ENCODE results near the gene SND1.
"Not testable (repeated sequence)": the region's sequence is repeated elsewhere in the genome, so short reads cannot be mapped to it uniquely, and the experiment has no call there.

Gene SND1

GRCh38 chr7:127653396-127653795, 1.4 kb downstream of the SND1 start:
- no peak for DNase-seq

GRCh38 chr7:127654404-127655394, 2.7 kb downstream of the SND1 start:
- DNase-seq: no peak

DNA sequence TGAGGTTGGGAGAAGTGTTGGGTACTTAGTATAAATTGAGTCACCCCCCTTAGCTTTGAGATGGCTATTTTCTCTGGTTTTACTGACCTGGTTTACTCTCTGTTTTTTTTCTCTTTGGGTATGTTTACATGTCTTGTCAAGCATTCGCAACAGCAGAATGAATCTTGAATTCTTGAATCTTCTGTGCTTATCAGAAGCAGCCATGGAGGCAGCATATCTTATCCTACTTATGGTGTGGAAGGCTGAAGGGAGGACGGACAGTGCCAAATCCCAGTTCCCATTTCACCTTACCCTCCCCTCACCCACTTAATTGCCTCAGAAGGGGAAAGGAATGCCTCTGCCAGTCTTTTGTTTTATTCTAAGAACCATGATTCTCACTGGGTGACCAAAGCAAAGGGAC, 3.7 kb downstream of the SND1 start:
- no peak for DNase-seq

- DNase-seq: no peak
Observed at GRCh38 chr7:127657500-127657899, 5.5 kb downstream of the SND1 start.

GRCh38 chr7:127658970-127659630, 7.1 kb downstream of the SND1 start:
- DNase-seq: no peak

DNA sequence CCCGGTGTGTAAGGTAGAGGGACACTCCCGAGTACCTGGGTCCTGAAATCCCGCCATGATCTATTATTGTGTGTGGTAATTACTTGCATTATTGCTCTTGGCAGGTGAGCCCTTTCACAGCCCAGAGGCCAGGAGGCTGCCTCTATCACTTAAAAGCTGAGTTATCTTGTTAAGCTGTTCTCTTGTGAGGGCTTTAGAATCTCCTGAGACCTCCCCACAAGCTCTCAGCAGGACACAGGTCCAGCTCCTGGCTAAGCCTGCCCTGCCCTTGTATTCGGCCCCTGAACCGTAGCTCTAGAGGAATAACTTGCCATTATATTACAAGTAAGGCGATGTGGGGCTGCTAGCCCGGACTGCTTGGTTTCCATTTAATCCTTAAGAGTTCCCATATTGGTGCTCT, 13.9 kb downstream of the SND1 start:
- DNase-seq: no peak

DNA sequence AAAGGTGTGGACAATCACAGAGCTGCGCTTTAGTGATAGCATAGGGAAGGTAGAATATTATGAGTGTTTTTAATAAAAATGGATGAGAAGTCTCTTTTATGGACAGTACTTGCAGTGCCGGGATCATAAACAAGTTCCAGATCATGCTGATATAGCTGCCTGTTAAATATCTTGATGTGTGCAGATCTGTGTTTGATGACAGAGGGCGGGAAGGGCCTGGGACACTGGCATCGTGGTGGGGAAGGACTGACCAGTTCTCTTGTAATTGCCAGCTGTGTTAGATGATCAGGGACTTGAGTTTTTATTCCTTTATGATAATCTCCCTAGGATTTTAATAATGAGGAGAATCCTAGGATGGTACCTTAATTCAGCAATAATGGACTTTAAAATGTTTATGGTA, 14.6 kb downstream of the SND1 start:
- no peak for DNase-seq

DNA sequence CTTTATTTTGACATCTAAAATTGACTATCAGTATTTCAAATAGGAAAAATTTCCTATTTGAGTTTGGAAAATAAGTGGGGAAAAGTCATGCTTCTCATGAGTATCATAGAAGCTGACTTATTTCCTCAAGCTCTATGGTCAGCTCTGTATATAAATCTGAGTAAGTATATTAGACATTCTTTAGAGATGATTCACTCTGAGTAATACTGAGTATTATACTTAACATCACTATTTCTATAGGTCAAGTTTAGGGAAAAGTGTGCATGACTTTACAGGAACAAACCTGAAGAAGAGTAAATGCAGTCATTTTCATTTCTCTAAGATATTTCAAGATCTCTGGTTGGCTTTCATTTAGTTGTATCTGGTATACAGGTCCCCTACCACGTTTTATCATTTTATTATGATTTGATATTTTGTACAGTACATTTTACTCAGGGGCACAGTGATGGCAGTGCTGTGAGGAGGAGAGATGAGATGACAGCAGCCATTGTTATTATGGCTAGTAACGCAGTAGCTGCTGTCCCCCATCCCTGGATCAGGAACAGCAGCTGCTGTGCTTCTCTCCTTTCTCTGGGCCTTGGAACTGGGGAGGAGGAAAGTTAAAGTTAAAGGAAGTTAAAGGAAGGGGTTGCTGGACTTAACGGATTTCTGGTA, 15.2 kb downstream of the SND1 start:
- no peak for DNase-seq

DNA sequence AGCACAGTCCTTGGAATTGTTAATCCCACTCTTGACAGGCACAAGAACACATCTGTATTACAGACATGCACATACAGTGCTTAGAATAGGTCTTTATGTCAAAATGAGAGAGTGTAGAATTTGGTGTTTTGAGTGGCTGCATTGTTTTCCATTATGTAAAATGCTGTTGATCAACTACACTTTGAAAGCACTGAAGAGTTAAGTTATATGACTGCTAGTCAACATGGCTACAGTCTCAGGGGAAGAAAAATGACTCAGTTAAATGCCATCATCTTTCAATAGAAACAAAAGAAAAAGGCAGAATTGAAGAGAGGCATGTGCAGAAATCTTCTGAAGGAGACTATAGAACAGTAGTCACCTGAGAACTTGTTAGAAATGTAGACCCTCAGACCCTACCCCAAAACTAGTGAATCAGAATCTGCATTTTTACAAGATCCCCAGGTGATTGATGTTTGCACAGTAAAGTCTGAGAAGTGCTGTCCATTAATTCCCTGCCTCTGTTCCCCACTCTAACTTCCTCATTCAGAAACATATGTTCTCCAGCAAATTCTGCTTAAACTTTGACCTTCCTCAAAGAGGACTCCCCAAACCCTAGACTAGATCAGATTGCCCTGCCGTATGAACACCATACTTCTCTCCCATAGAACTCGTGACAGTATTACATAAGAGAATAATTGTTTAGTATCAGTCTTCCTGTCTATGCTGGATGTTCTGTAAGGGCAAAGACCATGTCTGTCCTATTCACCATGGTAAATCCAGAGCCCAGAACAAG, 16.0 kb downstream of the SND1 start:
- DNase-seq: no peak

- DNase-seq: no peak
Observed at GRCh38 chr7:127671341-127671740, 19.3 kb downstream of the SND1 start.

DNA sequence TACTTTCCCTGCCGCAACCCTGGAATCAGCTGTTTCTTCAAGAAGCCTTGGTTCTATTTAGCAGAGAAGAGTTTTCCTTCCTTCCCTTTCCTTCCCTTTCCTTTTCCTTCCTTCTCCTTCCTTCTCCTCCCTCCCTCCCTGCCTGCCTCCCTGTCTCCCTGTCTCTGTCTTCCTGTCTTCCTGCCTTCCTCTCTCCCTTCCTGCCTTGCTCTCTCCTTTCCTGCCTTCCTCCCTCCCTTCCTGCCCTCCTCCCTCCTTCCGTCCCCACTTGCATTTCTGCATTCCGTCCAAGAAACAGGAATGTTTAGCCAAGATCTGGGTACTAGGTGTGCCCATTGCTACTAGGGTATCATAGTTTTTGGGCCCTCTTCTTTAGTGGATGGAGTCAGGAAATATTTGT, 21.9 kb downstream of the SND1 start:
- DNase-seq: no peak

- DNase-seq: no peak
Observed at GRCh38 chr7:127674361-127674760, 22.4 kb downstream of the SND1 start.

GRCh38 chr7:127674923-127675322, 22.9 kb downstream of the SND1 start:
- DNase-seq: not testable (repeated sequence)

- no peak for DNase-seq
Observed at GRCh38 chr7:127675721-127676120, 23.7 kb downstream of the SND1 start.

- DNase-seq: no peak
Observed at GRCh38 chr7:127677433-127678230, 25.6 kb downstream of the SND1 start.

DNA sequence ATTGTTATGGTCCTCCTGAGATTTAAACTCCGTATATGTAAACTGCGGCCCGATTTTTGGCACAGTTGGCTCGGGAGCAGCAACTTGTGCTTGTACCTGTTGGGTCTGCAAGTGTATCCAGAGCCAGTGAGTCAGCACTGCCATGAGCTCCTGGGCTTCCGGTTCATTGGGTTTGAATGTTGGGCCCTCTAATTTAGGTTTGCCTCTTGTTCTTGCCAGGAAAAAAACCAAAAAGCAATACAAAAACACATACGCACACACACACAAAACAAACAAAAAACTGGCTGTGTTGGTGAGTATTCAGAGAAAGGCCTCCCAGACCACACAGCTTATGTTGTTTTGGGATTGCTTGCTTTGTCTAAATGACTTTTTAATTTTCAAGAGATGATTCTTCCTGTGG, 26.3 kb downstream of the SND1 start:
- DNase-seq: no peak

DNA sequence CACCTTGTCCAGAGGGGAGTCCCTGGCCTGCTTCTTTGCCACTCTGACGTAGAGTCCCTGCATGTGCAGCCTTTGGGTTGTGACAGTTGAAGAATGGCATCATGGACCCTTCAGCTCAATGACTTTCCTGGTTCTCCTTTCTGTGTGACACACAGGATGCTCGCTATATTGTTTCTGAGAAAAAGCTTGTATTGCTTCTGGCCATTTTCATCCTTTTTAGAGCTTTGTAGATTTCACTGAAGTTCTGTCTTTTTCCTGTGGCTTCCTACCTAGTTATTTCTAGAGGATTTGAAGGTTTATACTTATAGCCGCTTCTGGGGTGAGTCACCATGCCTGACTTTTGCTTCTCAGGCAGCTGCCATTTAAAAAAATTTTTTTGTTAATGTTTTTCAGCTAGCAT, 27.0 kb downstream of the SND1 start:
- DNase-seq: no peak

GRCh38 chr7:127680983-127681382, 29.0 kb downstream of the SND1 start:
- no peak for DNase-seq

- no peak for DNase-seq
Observed at GRCh38 chr7:127682140-127682539, 30.1 kb downstream of the SND1 start.

DNA sequence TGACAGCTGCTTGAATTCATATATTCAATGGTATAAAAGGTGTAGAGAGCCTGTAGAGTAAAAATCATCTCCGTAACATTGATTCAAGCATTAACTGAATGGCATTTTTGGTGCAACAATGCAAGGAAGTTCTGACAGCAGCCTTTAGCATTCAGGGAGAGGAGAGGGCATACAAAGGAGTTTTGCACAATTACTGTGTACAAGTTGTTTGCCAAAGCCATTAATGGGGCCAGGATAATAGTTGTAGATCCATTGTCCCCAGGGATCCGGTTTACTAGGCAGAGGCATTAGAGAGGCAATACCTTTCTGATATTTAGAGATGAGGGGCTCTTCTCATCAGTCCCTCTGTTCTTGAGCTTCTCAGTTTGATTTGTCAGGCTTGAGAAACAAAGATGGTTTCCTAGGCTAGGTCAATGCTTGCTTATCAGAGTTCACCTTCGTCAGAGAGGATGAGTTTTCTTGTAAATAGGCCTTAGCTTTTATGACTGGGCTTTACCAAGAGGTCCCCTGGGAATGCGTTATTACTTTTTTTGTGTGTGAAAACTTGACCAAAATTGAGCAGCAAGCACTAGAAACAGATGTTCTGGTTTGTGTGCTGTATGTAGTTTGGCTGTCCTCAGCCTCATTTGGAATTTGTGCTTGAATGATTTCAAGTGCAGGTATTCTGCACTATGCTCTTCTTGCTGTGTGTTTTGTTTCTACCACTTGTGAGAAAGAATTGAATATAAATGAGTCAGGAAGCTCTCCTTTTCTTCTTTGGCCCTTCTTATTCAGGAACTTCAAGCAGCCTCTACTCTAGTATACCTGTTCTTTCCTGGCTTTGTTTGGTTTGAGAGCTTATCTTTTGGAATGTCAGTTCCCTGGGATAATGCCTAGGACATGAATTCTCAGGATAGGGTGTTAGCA, 32.0 kb downstream of the SND1 start:
- DNase-seq: no peak

- DNase-seq: no peak
Observed at GRCh38 chr7:127689194-127689772, 37.3 kb downstream of the SND1 start.
